ENCODE data around the gene EPHB2. TPM values are rescaled to one million over a fixed set of nuclear protein-coding genes. Genes with fewer than 3 reads are reported as not detected.

EPHB2 gene
- total RNA-seq, 1 experiment from 2014 or later: 18.5 TPM

- TF ChIP-seq GABPB1 (CRISPR knock-in tag; IDR thresholded peaks at IDR 0.05) (no peak), TCF7 (CRISPR knock-in tag; IDR thresholded peaks at IDR 0.05; ENCODE audit: low read depth) (no peak), ZNF317 (CRISPR knock-in tag; IDR thresholded peaks at IDR 0.05; ENCODE audit: borderline replicate concordance, low read depth) (no peak), ZNF425 (CRISPR knock-in tag; conservative IDR thresholded peaks at IDR 0.05) (no peak), ZMAT4 (CRISPR knock-in tag; IDR thresholded peaks at IDR 0.05) (no peak), RELA (CRISPR knock-in tag; IDR thresholded peaks at IDR 0.05; ENCODE audit: borderline replicate concordance) (no peak), ZNF396 (CRISPR knock-in tag; IDR thresholded peaks at IDR 0.05; ENCODE audit: borderline replicate concordance) (no peak), FOXK1 (CRISPR knock-in tag; IDR thresholded peaks at IDR 0.05) (no peak), STAT6 (CRISPR knock-in tag; conservative IDR thresholded peaks at IDR 0.05; ENCODE audit: low read depth) (no peak), GTF2I (CRISPR knock-in tag; conservative IDR thresholded peaks at IDR 0.05) (no peak)
- no peak for DNase-seq (ENCODE audit: low spot score)
- no peak overlapping the region for H3K27ac Mint-ChIP-seq
- H3K9me3 Mint-ChIP-seq: no peaks in the 10 kb centered on the region
- no peak overlapping the region for H3K4me3 Mint-ChIP-seq
- POLR2A ChIA-PET: no interaction called here
- ATAC-seq: no peak
- H3K4me1 Mint-ChIP-seq: peaks cover 14% of the 10 kb centered on the region
- no peaks in the 10 kb centered on the region for H3K36me3 Mint-ChIP-seq
- CTCF ChIA-PET: interaction anchor here (3.4 kb wide), 1 partner anchor 13 kb away, joined by 32 read pairs; no protein-coding TSS in a partner anchor
- no peaks in the 10 kb centered on the region for H3K27me3 Mint-ChIP-seq (ENCODE audit: low read depth)
Measured at GRCh38 chr1:22874785-22875184, 164.1 kb downstream of the EPHB2 start.

GRCh38 chr1:22875241-22875640 is 164.6 kb downstream of the EPHB2 start:
- CTCF ChIA-PET: interaction anchor here (3.4 kb wide), 1 partner anchor 14 kb away, joined by 32 read pairs; no protein-coding TSS in a partner anchor
- H3K9me3 Mint-ChIP-seq: no peaks in the 10 kb centered on the region

More at GRCh38 chr1:22875241-22875640, 164.6 kb downstream of the EPHB2 start:
- Mint-ChIP-seq H3K27ac (no peak overlapping the region), H3K4me3 (no peak overlapping the region), H3K36me3 (no peaks in the 10 kb centered on the region), H3K4me1 (peaks cover 11% of the 10 kb centered on the region), H3K27me3 (ENCODE audit: low read depth) (no peaks in the 10 kb centered on the region)
- DNase-seq (ENCODE audit: low spot score) (no peak), ATAC-seq (no peak)
- POLR2A ChIA-PET: interaction anchor here (0.5 kb wide), 1 partner anchor 55 kb away, joined by 3 read pairs; no protein-coding TSS in a partner anchor
- TF ChIP-seq PRRX2 (CRISPR knock-in tag; IDR thresholded peaks at IDR 0.05): no peak
- TF ChIP-seq ZNF121 (CRISPR knock-in tag; IDR thresholded peaks at IDR 0.05): no peak
- TF ChIP-seq FOXP1 (CRISPR knock-in tag; IDR thresholded peaks at IDR 0.05; ENCODE audit: borderline replicate concordance): no peak
- no peak for TF ChIP-seq ZNF416 (CRISPR knock-in tag; IDR thresholded peaks at IDR 0.05)
- TF ChIP-seq AR (CRISPR knock-in tag; IDR thresholded peaks at IDR 0.05): no peak
- no peak for TF ChIP-seq CREM (CRISPR knock-in tag; IDR thresholded peaks at IDR 0.05)
- no peak for TF ChIP-seq TEAD4 (CRISPR knock-in tag; IDR thresholded peaks at IDR 0.05)
- no peak for TF ChIP-seq CDX4 (CRISPR knock-in tag; IDR thresholded peaks at IDR 0.05; ENCODE audit: borderline replicate concordance)
- no peak for TF ChIP-seq CBFB (CRISPR knock-in tag; IDR thresholded peaks at IDR 0.05; ENCODE audit: low read depth)
- no peak for TF ChIP-seq ZMAT4 (CRISPR knock-in tag; IDR thresholded peaks at IDR 0.05)
- TF ChIP-seq ZNF219 (CRISPR knock-in tag; IDR thresholded peaks at IDR 0.05; ENCODE audit: borderline replicate concordance): no peak
- TF ChIP-seq NFATC4 (CRISPR knock-in tag; IDR thresholded peaks at IDR 0.05): no peak
